Neural cell (in vitro differentiated cells): ENCODE measurements around the gene TMPRSS12. TPM values are rescaled to one million over a fixed set of nuclear protein-coding genes. Genes with fewer than 3 reads are reported as not detected.

Experiments
- H2AFZ ChIP-seq: fragments of 200-600, 300-800 bp; sonication (generic), shearing (Covaris generic); 2 replicates; pipeline ENCODE4 v1.6.0; 2014; ENCODE audit warnings: low read depth, mild to moderate bottlenecking, antibody characterized with exemption, low read length, moderate library complexity
- H3F3A ChIP-seq: fragments of 200-600 bp; shearing (Covaris generic); 2 replicates; pipeline ENCODE4 v1.6.1; 2016; ENCODE audit warnings: mild to moderate bottlenecking, moderate library complexity, mixed read lengths, antibody characterized with exemption, low read length; ENCODE audit not compliant: insufficient read depth, poor library complexity, severe bottlenecking
- H3K27ac ChIP-seq: fragments of 200-600, 300-800 bp; sonication (generic), shearing (Covaris generic); 2 replicates; pipeline ENCODE4 v1.5.1; 2014; ENCODE audit warnings: mild to moderate bottlenecking, low read length, moderate library complexity
- H3K27me3 ChIP-seq: fragments of 300-800, 200-600 bp; sonication (generic), shearing (Covaris generic); 2 replicates; pipeline ENCODE4 v1.6.0; 2014; ENCODE audit warnings: mild to moderate bottlenecking, low read depth, low read length, moderate library complexity; ENCODE audit not compliant: insufficient read depth
- H3K36me3 ChIP-seq: fragments of 300-800, 200-600 bp; sonication (generic), shearing (Covaris generic); 2 replicates; pipeline ENCODE4 v1.5.1; 2014; ENCODE audit warnings: mild to moderate bottlenecking, antibody characterized with exemption, low read length, moderate library complexity; ENCODE audit not compliant: insufficient read depth
- H3K4me2 ChIP-seq: fragments of 300-800, 200-600 bp; sonication (generic), shearing (Covaris generic); 2 replicates; pipeline ENCODE4 v1.6.0; 2014; ENCODE audit warnings: mild to moderate bottlenecking, low read length
- H3K4me3 ChIP-seq: fragments of 300-800, 200-600 bp; sonication (generic), shearing (Covaris generic); 2 replicates; pipeline ENCODE4 v1.5.1; 2014; ENCODE audit warnings: mild to moderate bottlenecking, low read length, moderate library complexity
- H3K79me2 ChIP-seq: fragments of 200-600 bp; shearing (Covaris generic); replicated peaks from 2 replicates; pipeline ENCODE4 v1.6.0; 2014; ENCODE audit warnings: mild to moderate bottlenecking, low read length, moderate library complexity; ENCODE audit not compliant: insufficient read depth
- H3K9ac ChIP-seq: fragments of 300-800, 200-600 bp; sonication (generic), shearing (Covaris generic); 2 replicates; pipeline ENCODE4 v1.6.1; 2016; ENCODE audit warnings: mild to moderate bottlenecking, low read length, mixed read lengths
- H3K9me2 ChIP-seq: fragments of 200-600 bp; shearing (Covaris generic); 2 replicates; pipeline ENCODE4 v1.6.1; 2016; ENCODE audit warnings: mild to moderate bottlenecking, low read length, mixed read lengths; ENCODE audit not compliant: insufficient read depth
- H3K9me3 ChIP-seq: fragments of 200-600, 300-800 bp; sonication (generic), shearing (Covaris generic); 2 replicates; pipeline ENCODE4 v1.6.1; 2016; ENCODE audit warnings: mild to moderate bottlenecking, mixed run types, low read length, moderate library complexity, mixed read lengths
- H4K20me1 ChIP-seq: fragments of 200-600 bp; shearing (Covaris generic); 2 replicates; pipeline ENCODE4 v1.6.1; 2016; ENCODE audit warnings: mild to moderate bottlenecking, mixed run types; ENCODE audit not compliant: insufficient read depth
- CTCF ChIP-seq: fragments of 450-650 bp; IDR thresholded peaks from 2 replicates; pipeline ENCODE4 v1.5.1; 2014; ENCODE audit warnings: antibody characterized with exemption, mild to moderate bottlenecking, moderate library complexity; ENCODE audit not compliant: poor library complexity, severe bottlenecking
- EP300 ChIP-seq: fragments of 450-650 bp; conservative IDR thresholded peaks from 2 replicates; pipeline ENCODE4 v1.6.1; 2014; ENCODE audit warnings: antibody characterized with exemption, mild to moderate bottlenecking, moderate library complexity; ENCODE audit not compliant: poor library complexity, severe bottlenecking
- EZH2 ChIP-seq: fragments of 200-600, 300-800 bp; shearing (Covaris generic), sonication (generic); IDR thresholded peaks from 2 replicates; pipeline ENCODE4 v1.6.1; 2014; ENCODE audit warnings: antibody characterized with exemption, low read length, borderline replicate concordance, mild to moderate bottlenecking; ENCODE audit not compliant: insufficient read depth, poor library complexity, severe bottlenecking
- MXI1 ChIP-seq: fragments of 450-650 bp; conservative IDR thresholded peaks from 2 replicates; pipeline ENCODE4 v1.6.1; 2014; ENCODE audit warnings: antibody characterized with exemption, mild to moderate bottlenecking; ENCODE audit not compliant: poor library complexity, severe bottlenecking
- POLR2AphosphoS5 ChIP-seq: IDR thresholded peaks from 2 replicates; pipeline ENCODE4 v1.6.1; 2012
- RAD21 ChIP-seq: fragments of 450-650 bp; conservative IDR thresholded peaks from 2 replicates; pipeline ENCODE4 v1.6.1; 2014; ENCODE audit warnings: antibody characterized with exemption, mild to moderate bottlenecking, moderate library complexity
- REST ChIP-seq: IDR thresholded peaks from 2 replicates; pipeline ENCODE4 v1.6.1; 2012; ENCODE audit warnings: borderline replicate concordance
- SMC3 ChIP-seq: fragments of 450-650 bp; conservative IDR thresholded peaks from 2 replicates; pipeline ENCODE4 v1.6.1; 2014; ENCODE audit warnings: antibody characterized with exemption, mild to moderate bottlenecking, moderate library complexity; ENCODE audit not compliant: poor library complexity
- TAF1 ChIP-seq: IDR thresholded peaks from 2 replicates; pipeline ENCODE4 v1.6.1; 2012; ENCODE audit warnings: low read depth
- polyA plus RNA-seq: library from polyadenylated mRNA; depleted of rRNA; stranded (reverse); fragments of >200 nt; gene quantifications from 2 replicates; pipeline ENCODE4 v1.2.3, GENCODE V29; 2014

Gene TMPRSS12
- polyA plus RNA-seq, 1 donor from 2014 or later: not detected

GRCh38 chr12:50927356-50927755, 84.6 kb downstream of the TMPRSS12 start:
- H3K36me3 ChIP-seq: no peaks in the 10 kb centered on the region
- no peak for TF ChIP-seq REST
- no peak for TF ChIP-seq EZH2
- no peak for TF ChIP-seq RAD21
- no peak for TF ChIP-seq CTCF
- no peak for TF ChIP-seq EP300
- no peak for TF ChIP-seq POLR2AphosphoS5
- TF ChIP-seq SMC3: no peak
- TF ChIP-seq MXI1: no peak
- TF ChIP-seq TAF1: no peak
- H3K79me2 ChIP-seq: no peaks in the 10 kb centered on the region
- no peaks in the 10 kb centered on the region for H3K27me3 ChIP-seq
- no peaks in the 10 kb centered on the region for H4K20me1 ChIP-seq
- no peak overlapping the region for H3K4me2 ChIP-seq
- H3K27ac ChIP-seq: no peak overlapping the region
- no peaks in the 10 kb centered on the region for H3F3A ChIP-seq
- no peak overlapping the region for H3K4me3 ChIP-seq
- H3K9ac ChIP-seq: no peak overlapping the region
- H3K9me3 ChIP-seq: no peaks in the 10 kb centered on the region
- H3K9me2 ChIP-seq: no peaks in the 10 kb centered on the region
- H2AFZ ChIP-seq: no peak overlapping the region

- Histone ChIP-seq H3K9me2 (no peaks in the 10 kb centered on the region), H3K36me3 (no peaks in the 10 kb centered on the region), H2AFZ (no peak overlapping the region), H3K27me3 (no peaks in the 10 kb centered on the region), H3K4me2 (no peak overlapping the region), H4K20me1 (no peaks in the 10 kb centered on the region), H3K9me3 (no peaks in the 10 kb centered on the region), H3K27ac (no peak overlapping the region), H3K4me3 (no peak overlapping the region), H3F3A (no peaks in the 10 kb centered on the region), H3K9ac (no peak overlapping the region), H3K79me2 (no peaks in the 10 kb centered on the region)
- no peak for TF ChIP-seq TAF1
- TF ChIP-seq RAD21: no peak
- no peak for TF ChIP-seq POLR2AphosphoS5
- TF ChIP-seq EZH2: no peak
- no peak for TF ChIP-seq SMC3
- TF ChIP-seq EP300: no peak
- no peak for TF ChIP-seq MXI1
- TF ChIP-seq REST: no peak
- no peak for TF ChIP-seq CTCF
Measured at GRCh38 chr12:50927766-50928224, 85.1 kb downstream of the TMPRSS12 start.
